Measurements from ENCODE around the gene SLC35F3.

Gene SLC35F3

DNA sequence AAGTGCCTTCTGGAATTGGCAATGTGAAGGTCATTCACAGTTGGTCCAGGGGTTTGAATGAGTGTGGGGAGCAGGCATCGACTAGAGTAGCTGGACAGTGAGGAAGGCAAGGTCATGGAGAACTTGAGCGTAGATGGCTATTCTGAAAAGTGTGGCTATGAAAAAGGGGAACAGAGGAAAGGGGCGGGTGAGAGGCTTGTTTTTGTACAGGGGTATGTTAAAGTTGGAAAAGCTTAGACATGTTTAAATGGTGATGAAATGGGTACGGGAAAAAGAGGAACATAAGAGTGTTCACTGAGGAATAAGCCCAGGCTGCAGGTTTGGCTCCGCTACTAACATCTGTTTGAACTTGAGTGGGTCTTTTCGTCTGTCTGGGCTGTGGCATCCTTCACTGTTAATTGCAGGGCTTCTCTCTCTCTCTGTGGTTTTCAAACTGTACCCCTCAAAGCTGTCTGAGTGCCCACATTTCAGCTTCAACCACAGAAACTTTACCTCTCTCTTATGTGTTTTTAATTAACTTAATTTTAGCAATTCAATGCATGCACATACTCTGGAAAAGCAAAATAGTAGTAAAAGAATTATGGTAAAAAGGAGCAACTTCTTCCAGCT is 398.0 kb downstream of the SLC35F3 start:
- H3K4me1 ChIP-seq (ENCODE audit: control insufficient read depth in 5 of 5, insufficient read depth in 5 of 5, low read length in 5 of 5), result peaks cover 0 to 3% (median 0%) of the 10 kb centered on the region in 5 donors
- H3K4me3 ChIP-seq (ENCODE audit: low read depth in 1 of 5, low read length in 5 of 5), result no peak overlapping the region
- H3K9me3 ChIP-seq (ENCODE audit: control insufficient read depth in 5 of 5, low read length in 5 of 5), result peaks cover 0 to 13% (median 5%) of the 10 kb centered on the region in 5 donors
- H3K36me3 ChIP-seq (ENCODE audit: control insufficient read depth in 5 of 5, insufficient read depth in 5 of 5, low read length in 5 of 5), result no peaks in the 10 kb centered on the region
- no peak overlapping the region for H3K9ac ChIP-seq (ENCODE audit: low read length in 5 of 5)
- peaks cover 0 to 4% (median 0%) of the 10 kb centered on the region in 5 donors for H3K27me3 ChIP-seq (ENCODE audit: control insufficient read depth in 5 of 5, insufficient read depth in 4 of 5, low read length in 5 of 5)
- no peak overlapping the region for H3K27ac ChIP-seq (ENCODE audit: low read depth, low read length)

DNA sequence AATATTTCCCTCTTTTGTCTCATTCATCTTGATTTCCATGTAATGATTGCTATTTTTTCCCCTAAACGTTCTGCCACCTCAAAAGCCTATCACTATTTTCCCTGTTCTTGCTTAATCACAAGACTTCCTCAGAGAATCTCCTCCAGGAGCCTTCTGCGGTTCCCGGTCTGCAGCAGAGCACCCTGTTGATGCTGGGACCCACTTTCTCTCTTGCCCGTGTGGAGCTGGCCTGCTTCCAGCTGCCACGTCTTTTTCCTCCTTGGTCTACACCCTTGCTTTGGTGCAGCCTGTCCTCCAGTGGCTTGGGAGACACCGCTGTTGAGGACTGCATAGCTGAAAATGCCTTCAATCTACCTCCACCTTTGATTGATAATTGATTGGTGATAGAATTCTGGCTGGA is 398.8 kb downstream of the SLC35F3 start:
- peaks cover 0 to 3% (median 0%) of the 10 kb centered on the region in 5 donors for H3K4me1 ChIP-seq (ENCODE audit: control insufficient read depth in 5 of 5, insufficient read depth in 5 of 5, low read length in 5 of 5)
- no peak overlapping the region for H3K9ac ChIP-seq (ENCODE audit: low read length in 5 of 5)
- H3K36me3 ChIP-seq (ENCODE audit: control insufficient read depth in 5 of 5, insufficient read depth in 5 of 5, low read length in 5 of 5), result no peaks in the 10 kb centered on the region
- H3K27ac ChIP-seq (ENCODE audit: low read depth, low read length), result no peak overlapping the region
- H3K27me3 ChIP-seq (ENCODE audit: control insufficient read depth in 5 of 5, insufficient read depth in 4 of 5, low read length in 5 of 5), result peaks cover 0 to 3% (median 0%) of the 10 kb centered on the region in 5 donors
- no peak overlapping the region for H3K4me3 ChIP-seq (ENCODE audit: low read depth in 1 of 5, low read length in 5 of 5)
- H3K9me3 ChIP-seq (ENCODE audit: control insufficient read depth in 5 of 5, low read length in 5 of 5), result peaks cover 0 to 13% (median 5%) of the 10 kb centered on the region in 5 donors

GRCh38 chr1:234307726-234308125 is 403.2 kb downstream of the SLC35F3 start:
- Histone ChIP-seq H3K27ac (ENCODE audit: low read depth, low read length) (no peak overlapping the region), H3K4me3 (ENCODE audit: low read depth in 1 of 5, low read length in 5 of 5) (no peak overlapping the region), H3K9ac (ENCODE audit: low read length in 5 of 5) (no peak overlapping the region), H3K27me3 (ENCODE audit: control insufficient read depth in 5 of 5, insufficient read depth in 4 of 5, low read length in 5 of 5) (no peaks in the 10 kb centered on the region), H3K36me3 (ENCODE audit: control insufficient read depth in 5 of 5, insufficient read depth in 5 of 5, low read length in 5 of 5) (no peaks in the 10 kb centered on the region), H3K9me3 (ENCODE audit: control insufficient read depth in 5 of 5, low read length in 5 of 5) (peaks cover 0 to 3% (median 0%) of the 10 kb centered on the region in 5 donors), H3K4me1 (ENCODE audit: control insufficient read depth in 5 of 5, insufficient read depth in 5 of 5, low read length in 5 of 5) (peaks cover 0 to 6% (median 3%) of the 10 kb centered on the region in 5 donors)

DNA sequence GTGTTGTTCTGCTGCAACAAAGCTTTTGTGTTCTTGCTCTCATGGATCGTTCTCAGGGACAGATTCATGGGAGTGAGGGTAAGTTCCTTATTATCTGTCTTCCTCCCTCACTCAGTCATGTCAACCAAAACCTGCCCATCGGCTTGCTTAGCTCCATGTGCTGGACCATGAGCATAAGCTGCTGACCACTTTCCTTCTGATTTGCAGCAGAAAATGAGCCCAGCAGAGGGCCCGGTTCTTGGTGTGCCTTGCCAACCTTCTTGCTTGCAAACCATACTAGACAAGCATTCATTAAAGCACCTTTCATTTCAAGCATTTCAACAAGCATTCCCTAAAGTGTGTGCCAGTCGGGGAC is 404.7 kb downstream of the SLC35F3 start:
- no peaks in the 10 kb centered on the region for H3K36me3 ChIP-seq (ENCODE audit: control insufficient read depth in 5 of 5, insufficient read depth in 5 of 5, low read length in 5 of 5)
- peaks cover 0 to 4% (median 0%) of the 10 kb centered on the region in 5 donors for H3K27me3 ChIP-seq (ENCODE audit: control insufficient read depth in 5 of 5, insufficient read depth in 4 of 5, low read length in 5 of 5)
- no peak overlapping the region for H3K4me3 ChIP-seq (ENCODE audit: low read depth in 1 of 5, low read length in 5 of 5)
- no peak overlapping the region for H3K27ac ChIP-seq (ENCODE audit: low read depth, low read length)
- H3K4me1 ChIP-seq (ENCODE audit: control insufficient read depth in 5 of 5, insufficient read depth in 5 of 5, low read length in 5 of 5), result peaks cover 0 to 6% (median 0%) of the 10 kb centered on the region in 5 donors
- H3K9ac ChIP-seq (ENCODE audit: low read length in 5 of 5), result no peak overlapping the region
- H3K9me3 ChIP-seq (ENCODE audit: control insufficient read depth in 5 of 5, low read length in 5 of 5), result peaks cover 0 to 3% (median 0%) of the 10 kb centered on the region in 5 donors

DNA sequence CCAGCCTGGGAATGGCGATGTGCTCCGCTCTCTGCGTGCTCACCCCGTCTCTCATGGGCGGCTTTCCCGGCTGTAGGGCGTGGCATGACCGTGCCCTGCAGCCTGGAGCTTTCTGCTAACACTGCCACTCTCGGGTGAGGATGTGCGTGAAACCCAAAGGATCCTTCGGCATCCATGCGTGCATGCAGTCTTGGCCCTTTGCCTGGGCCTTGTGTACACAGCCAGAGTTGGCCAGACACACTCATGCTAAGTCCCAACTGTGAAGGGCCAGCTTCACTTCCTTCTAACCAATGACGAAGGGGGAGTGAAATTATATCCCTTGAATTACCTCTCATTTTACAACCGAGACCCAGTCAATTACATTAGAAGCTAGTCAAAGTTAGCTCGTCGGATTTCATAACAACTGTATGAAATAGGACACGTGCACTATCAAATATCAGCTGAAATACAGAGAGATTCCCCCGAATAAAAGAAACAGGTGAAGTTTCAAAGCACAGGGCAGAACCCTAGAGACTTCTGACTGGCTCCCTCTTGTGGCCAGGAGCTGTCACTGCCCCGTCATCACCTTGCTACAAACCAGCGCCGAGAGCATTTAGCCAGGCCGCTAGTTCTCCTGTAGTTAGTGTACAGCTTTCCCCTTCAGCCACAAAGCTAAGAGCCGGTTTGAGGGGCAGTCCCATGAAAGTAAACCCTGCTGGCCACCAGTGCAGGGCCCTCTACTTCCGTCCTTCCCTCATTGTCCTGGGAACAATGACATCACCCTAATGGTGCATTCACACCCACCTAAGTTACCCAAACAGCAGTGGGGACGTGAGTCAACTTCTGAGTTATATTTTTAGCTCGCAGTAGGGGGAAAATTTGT is 405.4 kb downstream of the SLC35F3 start:
- peaks cover 0 to 6% (median 0%) of the 10 kb centered on the region in 5 donors for H3K4me1 ChIP-seq (ENCODE audit: control insufficient read depth in 5 of 5, insufficient read depth in 5 of 5, low read length in 5 of 5)
- H3K36me3 ChIP-seq (ENCODE audit: control insufficient read depth in 5 of 5, insufficient read depth in 5 of 5, low read length in 5 of 5), result no peaks in the 10 kb centered on the region
- no peak overlapping the region for H3K27ac ChIP-seq (ENCODE audit: low read depth, low read length)
- H3K4me3 ChIP-seq (ENCODE audit: low read depth in 1 of 5, low read length in 5 of 5), result no peak overlapping the region
- H3K9ac ChIP-seq (ENCODE audit: low read length in 5 of 5), result no peak overlapping the region
- H3K27me3 ChIP-seq (ENCODE audit: control insufficient read depth in 5 of 5, insufficient read depth in 4 of 5, low read length in 5 of 5), result peaks cover 0 to 4% (median 0%) of the 10 kb centered on the region in 5 donors
- peaks cover 0 to 3% (median 0%) of the 10 kb centered on the region in 5 donors for H3K9me3 ChIP-seq (ENCODE audit: control insufficient read depth in 5 of 5, low read length in 5 of 5)

GRCh38 chr1:234310460-234310817 is 406.0 kb downstream of the SLC35F3 start:
- Histone ChIP-seq H3K9me3 (ENCODE audit: control insufficient read depth in 5 of 5, low read length in 5 of 5) (peaks cover 0 to 3% (median 0%) of the 10 kb centered on the region in 5 donors), H3K36me3 (ENCODE audit: control insufficient read depth in 5 of 5, insufficient read depth in 5 of 5, low read length in 5 of 5) (no peaks in the 10 kb centered on the region), H3K4me1 (ENCODE audit: control insufficient read depth in 5 of 5, insufficient read depth in 5 of 5, low read length in 5 of 5) (peaks cover 0 to 6% (median 0%) of the 10 kb centered on the region in 5 donors), H3K27ac (ENCODE audit: low read depth, low read length) (no peak overlapping the region), H3K27me3 (ENCODE audit: control insufficient read depth in 5 of 5, insufficient read depth in 4 of 5, low read length in 5 of 5) (peaks cover 0 to 4% (median 0%) of the 10 kb centered on the region in 5 donors), H3K4me3 (ENCODE audit: low read depth in 1 of 5, low read length in 5 of 5) (no peak overlapping the region), H3K9ac (ENCODE audit: low read length in 5 of 5) (no peak overlapping the region)

GRCh38 chr1:234311414-234311813 is 406.9 kb downstream of the SLC35F3 start:
- H3K27ac ChIP-seq (ENCODE audit: low read depth, low read length), result no peak overlapping the region
- H3K9me3 ChIP-seq (ENCODE audit: control insufficient read depth in 5 of 5, low read length in 5 of 5), result no peaks in the 10 kb centered on the region

GRCh38 chr1:234313171-234313570 is 408.7 kb downstream of the SLC35F3 start:
- no peaks in the 10 kb centered on the region for H3K36me3 ChIP-seq (ENCODE audit: control insufficient read depth in 5 of 5, insufficient read depth in 5 of 5, low read length in 5 of 5)
- H3K4me1 ChIP-seq (ENCODE audit: control insufficient read depth in 5 of 5, insufficient read depth in 5 of 5, low read length in 5 of 5), result peaks cover 0 to 6% (median 0%) of the 10 kb centered on the region in 5 donors
- no peak overlapping the region for H3K9ac ChIP-seq (ENCODE audit: low read length in 5 of 5)
- H3K4me3 ChIP-seq (ENCODE audit: low read depth in 1 of 5, low read length in 5 of 5), result no peak overlapping the region
- H3K9me3 ChIP-seq (ENCODE audit: control insufficient read depth in 5 of 5, low read length in 5 of 5), result no peaks in the 10 kb centered on the region
- peaks cover 5 to 17% (median 9%) of the 10 kb centered on the region in 5 donors for H3K27me3 ChIP-seq (ENCODE audit: control insufficient read depth in 5 of 5, insufficient read depth in 4 of 5, low read length in 5 of 5)
- H3K27ac ChIP-seq (ENCODE audit: low read depth, low read length), result no peak overlapping the region

More at GRCh38 chr1:234311414-234311813, 406.9 kb downstream of the SLC35F3 start:
- no peak overlapping the region for H3K9ac ChIP-seq (ENCODE audit: low read length in 5 of 5)
- peaks cover 0 to 6% (median 0%) of the 10 kb centered on the region in 5 donors for H3K4me1 ChIP-seq (ENCODE audit: control insufficient read depth in 5 of 5, insufficient read depth in 5 of 5, low read length in 5 of 5)
- peaks cover 0 to 4% (median 3%) of the 10 kb centered on the region in 5 donors for H3K27me3 ChIP-seq (ENCODE audit: control insufficient read depth in 5 of 5, insufficient read depth in 4 of 5, low read length in 5 of 5)
- no peaks in the 10 kb centered on the region for H3K36me3 ChIP-seq (ENCODE audit: control insufficient read depth in 5 of 5, insufficient read depth in 5 of 5, low read length in 5 of 5)
- no peak overlapping the region for H3K4me3 ChIP-seq (ENCODE audit: low read depth in 1 of 5, low read length in 5 of 5)

GRCh38 chr1:234315091-234315541 is 410.6 kb downstream of the SLC35F3 start:
- Histone ChIP-seq H3K27ac (ENCODE audit: low read depth, low read length) (no peak overlapping the region), H3K36me3 (ENCODE audit: control insufficient read depth in 5 of 5, insufficient read depth in 5 of 5, low read length in 5 of 5) (no peaks in the 10 kb centered on the region), H3K9me3 (ENCODE audit: control insufficient read depth in 5 of 5, low read length in 5 of 5) (no peaks in the 10 kb centered on the region), H3K27me3 (ENCODE audit: control insufficient read depth in 5 of 5, insufficient read depth in 4 of 5, low read length in 5 of 5) (peaks cover 5 to 25% (median 9%) of the 10 kb centered on the region in 5 donors), H3K4me3 (ENCODE audit: low read depth in 1 of 5, low read length in 5 of 5) (no peak overlapping the region), H3K4me1 (ENCODE audit: control insufficient read depth in 5 of 5, insufficient read depth in 5 of 5, low read length in 5 of 5) (peaks cover 0 to 1% (median 0%) of the 10 kb centered on the region in 5 donors), H3K9ac (ENCODE audit: low read length in 5 of 5) (no peak overlapping the region)

DNA sequence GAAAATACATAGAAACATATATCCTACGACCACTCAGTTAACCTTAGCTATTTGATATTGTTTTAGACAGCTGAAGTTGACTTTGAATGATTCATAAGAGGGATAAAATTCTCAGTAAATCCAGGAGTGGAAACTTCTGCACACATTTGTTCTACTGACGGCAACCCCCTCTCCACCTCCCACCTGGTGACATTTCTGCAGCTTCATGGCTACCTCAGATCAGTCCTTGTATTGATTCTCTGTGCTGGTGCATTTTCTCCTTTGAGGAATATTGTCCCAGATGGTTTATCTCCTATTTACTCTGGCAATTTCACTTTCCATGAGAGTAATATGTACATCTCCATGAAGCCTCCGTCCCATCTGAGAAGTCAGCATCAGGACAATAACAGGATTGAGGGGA is 411.1 kb downstream of the SLC35F3 start:
- Histone ChIP-seq H3K9me3 (ENCODE audit: control insufficient read depth in 5 of 5, low read length in 5 of 5) (no peaks in the 10 kb centered on the region), H3K4me3 (ENCODE audit: low read depth in 1 of 5, low read length in 5 of 5) (no peak overlapping the region)

More for the DNA sequence above, 411.1 kb downstream of the SLC35F3 start:
- H3K4me1 ChIP-seq (ENCODE audit: control insufficient read depth in 5 of 5, insufficient read depth in 5 of 5, low read length in 5 of 5), result no peaks in the 10 kb centered on the region
- no peak overlapping the region for H3K9ac ChIP-seq (ENCODE audit: low read length in 5 of 5)
- H3K36me3 ChIP-seq (ENCODE audit: control insufficient read depth in 5 of 5, insufficient read depth in 5 of 5, low read length in 5 of 5), result no peaks in the 10 kb centered on the region
- H3K27me3 ChIP-seq (ENCODE audit: control insufficient read depth in 5 of 5, insufficient read depth in 4 of 5, low read length in 5 of 5), result peaks cover 5 to 28% (median 9%) of the 10 kb centered on the region in 5 donors
- H3K27ac ChIP-seq (ENCODE audit: low read depth, low read length), result no peak overlapping the region

Data from subcutaneous abdominal adipose tissue (tissue), 5 donors.